HG03103 (cell line): ENCODE measurements around the gene RFX8.

Experiments used
- ATAC-seq: cut with Tn5 transposase; IDR thresholded peaks from one replicate; pipeline ENCODE4 v1.9.1; 2021; ENCODE audit warnings: low read depth; ENCODE audit not compliant: unreplicated experiment

RFX8 gene

GRCh38 chr2:101386599-101387150 lies 88.2 kb downstream of the RFX8 start:
- ATAC-seq = no peak

- ATAC-seq = no peak
Measured at GRCh38 chr2:101383016-101383541, 91.8 kb downstream of the RFX8 start.

GRCh38 chr2:101382442-101382841 lies 92.5 kb downstream of the RFX8 start:
- no peak for ATAC-seq

GRCh38 chr2:101380376-101380775 lies 94.5 kb downstream of the RFX8 start:
- no peak for ATAC-seq

- no peak for ATAC-seq
Measured at GRCh38 chr2:101379091-101379490, 95.8 kb downstream of the RFX8 start.

- ATAC-seq = no peak
Measured at GRCh38 chr2:101375653-101376052, 99.3 kb downstream of the RFX8 start.

- ATAC-seq = no peak
Measured at GRCh38 chr2:101374821-101375561, 99.9 kb downstream of the RFX8 start.

- no peak for ATAC-seq
Measured at GRCh38 chr2:101372792-101373191, 102.1 kb downstream of the RFX8 start.

- no peak for ATAC-seq
Measured at GRCh38 chr2:101371636-101372035, 103.3 kb downstream of the RFX8 start.

- no peak for ATAC-seq
Measured at GRCh38 chr2:101369100-101369499, 105.8 kb downstream of the RFX8 start.

- ATAC-seq = no peak
Measured at GRCh38 chr2:101368376-101368775, 106.5 kb downstream of the RFX8 start.

GRCh38 chr2:101367508-101367907 lies 107.4 kb downstream of the RFX8 start:
- no peak for ATAC-seq

GRCh38 chr2:101364878-101365277 lies 110.0 kb downstream of the RFX8 start:
- ATAC-seq = no peak

- no peak for ATAC-seq
Measured at GRCh38 chr2:101362777-101363176, 112.1 kb downstream of the RFX8 start.

GRCh38 chr2:101362316-101362715 lies 112.6 kb downstream of the RFX8 start:
- no peak for ATAC-seq

- no peak for ATAC-seq
Measured at GRCh38 chr2:101361522-101361921, 113.4 kb downstream of the RFX8 start.

GRCh38 chr2:101361121-101361520 lies 113.8 kb downstream of the RFX8 start:
- ATAC-seq = no peak

- ATAC-seq = no peak
Measured at GRCh38 chr2:101360232-101360631, 114.7 kb downstream of the RFX8 start.

GRCh38 chr2:101359410-101359954 lies 115.4 kb downstream of the RFX8 start:
- ATAC-seq = no peak

- ATAC-seq = no peak
Measured at GRCh38 chr2:101357376-101357775, 117.5 kb downstream of the RFX8 start.

- ATAC-seq = no peak
Measured at GRCh38 chr2:101356521-101356920, 118.4 kb downstream of the RFX8 start.

- no peak for ATAC-seq
Measured at GRCh38 chr2:101356055-101356454, 118.9 kb downstream of the RFX8 start.
